HepG2 (cell line): ENCODE measurements around the gene MSANTD1. TPM values are rescaled to one million over a fixed set of nuclear protein-coding genes. Genes with fewer than 3 reads are reported as not detected.
A peak's percentile ranks its signal among the peaks of the same experiment; 100 is the strongest.

Experiments used
- ATAC-seq: fragments of 200-7000 bp; cut with Tn5 transposase; 3 replicates; pipeline ENCODE4 v1.9.1; 2020; ENCODE audit warnings: mild to moderate bottlenecking, moderate library complexity
- BruUV-seq: library from RNA; stranded (reverse); fragments of 400-500 nt; replicated peaks from 2 replicates; lab custom pipeline; 2021; lab: Mats Ljungman, UMichigan
- CTCF ChIA-PET: fragments of 300-600 bp; formaldehyde crosslinking; extraction: SDS; loops from one replicate; lab custom pipeline; 2021; ENCODE audit warnings: low total read pairs, inconsistent platforms, low intra/inter-chr PET ratio; lab: Yijun Ruan, JAX
- POLR2A ChIA-PET: fragments of 350-600 bp; sonication (Branson Sonifier 250); formaldehyde crosslinking; loops from one replicate; lab custom pipeline; 2020; ENCODE audit warnings: antibody characterized with exemption, inconsistent platforms; lab: Yijun Ruan, JAX
- DNase-seq: peaks from one replicate; pipeline ENCODE4 v3.0.0-alpha.2; 2015; ENCODE audit warnings: low spot score
- FAIRE-seq: peaks from 3 replicates; lab custom pipeline; 2011; peaks lifted over from hg19 to GRCh38; lab: Jason Lieb, UNC
- H2AFZ ChIP-seq: one replicate; pipeline ENCODE4 v1.6.1; 2011; ENCODE audit warnings: low read length, inconsistent platforms
- H3K27ac ChIP-seq: fragments of 300-600 bp; 3 replicates; pipeline ENCODE4 v1.8.0; 2011; ENCODE audit warnings: mixed run types, mild to moderate bottlenecking, mixed read lengths, low read length, inconsistent platforms; ENCODE audit not compliant: insufficient read depth; ENCODE audit errors: extremely low read length
- H3K27me3 ChIP-seq, 2 experiments: fragments of 200-600 bp in 1 of 2; 2 replicates in 1 of 2; 3 replicates in 1 of 2; pipeline versions ENCODE4 v1.6.0 to v1.8.0; 2011; ENCODE audit warnings: low read length in 2 of 2, mild to moderate bottlenecking in 2 of 2, moderate library complexity in 2 of 2, inconsistent platforms in 1 of 2; ENCODE audit not compliant: insufficient read depth in 2 of 2, control insufficient read depth in 1 of 2
- H3K36me3 ChIP-seq, 2 experiments: fragments of 200-600 bp in 1 of 2; replicated peaks in 1 of 2; 2 replicates in 1 of 2; 3 replicates in 1 of 2; pipeline versions ENCODE4 v1.5.1 to v1.8.0; 2011; ENCODE audit warnings: low read length in 2 of 2, inconsistent platforms in 1 of 2; ENCODE audit not compliant: insufficient read depth in 2 of 2, control insufficient read depth in 1 of 2
- H3K4me1 ChIP-seq: 2 replicates; pipeline ENCODE4 v1.5.1; 2012; ENCODE audit warnings: low read length, inconsistent platforms; ENCODE audit not compliant: insufficient read depth
- H3K4me2 ChIP-seq: 2 replicates; pipeline ENCODE4 v1.6.0; 2011; ENCODE audit warnings: low read depth, low read length, inconsistent platforms
- H3K4me3 ChIP-seq, 3 experiments: fragments of 200-600 bp in 1 of 3; sonication (generic), shearing (Covaris generic) in 1 of 3; replicated peaks in 1 of 3; 2 replicates each; pipeline ENCODE4 v1.5.1; 2011 to 2016; ENCODE audit warnings: low read length in 3 of 3, inconsistent platforms in 2 of 3, low read depth in 2 of 3, mild to moderate bottlenecking in 2 of 3, control low read depth in 1 of 3, mixed read lengths in 1 of 3; ENCODE audit not compliant: insufficient read depth in 1 of 3
- H3K79me2 ChIP-seq: one replicate; pipeline ENCODE4 v1.6.1; 2011; ENCODE audit warnings: low read length, inconsistent platforms; ENCODE audit not compliant: insufficient read depth
- H3K9ac ChIP-seq: 2 replicates; pipeline ENCODE4 v1.6.0; 2011; ENCODE audit warnings: mild to moderate bottlenecking, low read depth, low read length, inconsistent platforms; ENCODE audit not compliant: insufficient read depth
- H3K9me3 ChIP-seq: 2 replicates; pipeline ENCODE4 v1.5.1; 2012; ENCODE audit warnings: mild to moderate bottlenecking, low read length
- H4K20me1 ChIP-seq: 2 replicates; pipeline ENCODE4 v1.6.0; 2011; ENCODE audit warnings: inconsistent platforms, mild to moderate bottlenecking, low read length, moderate library complexity; ENCODE audit not compliant: insufficient read depth
- CENPX ChIP-seq: sonication (generic); formaldehyde crosslinking; IDR thresholded peaks from 2 replicates; pipeline ENCODE4 v1.9.0; 2021; ENCODE audit warnings: mild to moderate bottlenecking, missing genetic modification reagents, moderate library complexity
- CTCF ChIP-seq: sonication (generic); formaldehyde crosslinking; IDR thresholded peaks from 2 replicates; pipeline ENCODE4 v1.5.0; 2020; ENCODE audit warnings: mild to moderate bottlenecking, missing genetic modification reagents, moderate library complexity
- SP2 ChIP-seq: sonication (generic); formaldehyde crosslinking; IDR thresholded peaks from 2 replicates; pipeline ENCODE4 v1.5.1; 2020; ENCODE audit warnings: mild to moderate bottlenecking, missing genetic modification reagents
- ZNF768 ChIP-seq: sonication (generic); formaldehyde crosslinking; IDR thresholded peaks from 2 replicates; pipeline ENCODE4 v1.4.0; 2020; ENCODE audit warnings: missing genetic modification reagents
- WGBS: methylation state at CpG from one replicate; pipeline ENCODE4 v1.1.6; 2017; ENCODE audit warnings: low lambda C conversion rate; 5-methylcytosine and 5-hydroxymethylcytosine counted together
- in situ Hi-C: cut with HindIII; loops from 2 replicates; pipeline ENCODE4 v1.10.0; 2017; ENCODE audit warnings: low pct_unique_long_range_greater_than_20kb; ENCODE audit not compliant: extremely low pct_ligation_motif_present
- intact Hi-C: fragments of 100-400 bp; cut with micrococcal nuclease; formaldehyde crosslinking; loops from one replicate; pipeline ENCODE4 v1.10.0; 2022; ENCODE audit not compliant: unreplicated experiment
- polyA plus RNA-seq, 8 experiments: library from polyadenylated mRNA; depleted of rRNA in 3 of 8; stranded (reverse) in 7 of 8; unstranded in 1 of 8; fragments of >200 nt; fragmentation: Illumina TruSeq in 4 of 8; extraction: Trizol in 4 of 8; gene quantifications; 2 replicates each; pipeline versions ENCODE4 v1.2.1 to v1.2.3, GENCODE V29; 2011 to 2016; ENCODE audit warnings: low read depth in 4 of 8, missing spikeins in 1 of 8, mixed read lengths in 1 of 8; ENCODE audit not compliant: insufficient read depth in 1 of 8
- total RNA-seq, 5 experiments: library from RNA; depleted of rRNA; stranded (reverse); fragments of >200 nt; fragmentation: Illumina TruSeq; extraction: Trizol; gene quantifications; 2 replicates each; pipeline ENCODE4 v1.2.3, GENCODE V29; 2016; ENCODE audit warnings: low read depth in 1 of 5

Gene MSANTD1
- total and polyA plus RNA-seq, 2 of the 13 experiments (the other 11 are each of a cell fraction or from before 2014, with no cell fraction given) = 0.22 to 0.40 TPM

DNA sequence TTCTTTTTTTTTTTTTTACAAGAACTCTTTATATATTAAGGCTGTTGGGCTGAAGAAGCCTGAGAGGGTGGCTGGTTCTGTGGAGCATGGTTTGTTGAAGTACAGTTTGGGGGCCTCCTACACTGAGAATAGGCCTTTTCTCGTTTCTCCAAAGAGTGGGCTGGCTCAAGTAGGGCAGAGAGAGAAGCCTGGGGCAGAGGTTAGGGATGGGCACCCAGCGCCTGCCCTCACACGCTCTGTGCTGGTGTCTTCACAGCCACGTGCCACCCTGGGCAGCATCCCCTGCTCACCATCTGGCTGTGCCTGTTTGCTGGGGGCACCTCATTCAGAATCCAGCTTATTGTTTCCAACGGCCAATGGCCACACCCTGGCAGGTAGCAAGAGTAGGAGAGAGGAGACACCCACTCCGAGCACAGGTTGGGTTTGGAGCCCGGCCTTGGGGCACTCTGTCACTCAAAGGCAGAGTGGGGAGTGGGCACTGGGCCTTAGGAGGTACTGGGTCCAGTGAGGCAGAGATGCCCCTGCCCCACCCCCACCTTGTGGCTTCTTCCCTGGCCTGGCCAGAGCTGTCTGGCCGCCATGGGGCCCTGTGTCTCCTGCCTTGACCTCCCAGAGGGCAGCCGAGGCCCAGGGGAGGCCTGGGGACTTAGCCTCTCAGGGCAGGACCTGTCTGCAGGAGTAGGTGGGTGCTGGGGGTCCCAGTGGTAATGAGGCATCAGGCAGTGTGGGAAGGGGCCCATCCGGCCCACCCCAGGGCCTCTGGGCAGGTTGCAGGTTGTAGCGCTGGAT, 2.9 kb downstream of the MSANTD1 start:
- ChIA-PET CTCF (no interaction called here), POLR2A (no interaction called here)
- peak overlapping the region in 1 of 3 experiments; percentile 76; a peak in 3 of 6 replicates for H3K4me3 ChIP-seq
- 56% methylated on average over 5 of the region's 11 CpGs for WGBS
- no peak overlapping the region for H3K27ac ChIP-seq
- no peak for FAIRE-seq
- H3K9me3 ChIP-seq = no peaks in the 10 kb centered on the region
- no peaks in the 10 kb centered on the region for H3K27me3 ChIP-seq
- BruUV-seq = no TSS peak
- TF ChIP-seq SP2 (CRISPR knock-in tag) = no peak
- 0 out of 2 replicates have a peak, but pooled peaks have one; percentile 8 for TF ChIP-seq CTCF
- DNase-seq = no peak
- 0 out of 2 replicates have a peak overlapping the region, but pooled peaks have one; percentile 18 for H3K4me2 ChIP-seq
- no peak for ATAC-seq
- H3K4me1 ChIP-seq = peaks cover 24% of the 10 kb centered on the region
- H2AFZ ChIP-seq = no peak overlapping the region
- no peaks in the 10 kb centered on the region for H4K20me1 ChIP-seq
- in situ Hi-C loops (no loop called here), intact Hi-C loops (no loop called here)
- no peaks in the 10 kb centered on the region for H3K36me3 ChIP-seq
- peak overlapping the region; percentile 58; the same call in 1 of the 2 replicates for H3K9ac ChIP-seq
- no peaks in the 10 kb centered on the region for H3K79me2 ChIP-seq

DNA sequence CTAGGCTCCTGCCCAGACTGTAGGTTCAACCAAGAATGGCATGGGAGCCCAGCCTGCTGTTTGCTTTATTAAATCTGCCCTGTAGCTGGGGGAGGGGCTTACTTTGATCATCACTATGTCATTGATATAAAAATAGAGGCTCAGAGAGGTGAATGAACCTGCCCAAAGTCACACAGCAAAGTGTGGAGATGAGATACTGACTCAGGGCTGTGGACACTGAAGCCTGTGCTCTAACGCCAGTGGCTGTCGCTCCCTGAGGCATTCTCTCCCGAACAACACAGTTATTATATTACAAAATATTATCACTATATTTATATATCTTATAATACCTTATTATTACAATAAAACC, 3.5 kb downstream of the MSANTD1 start:
- Histone ChIP-seq H3K4me2 (no peak overlapping the region), H4K20me1 (no peaks in the 10 kb centered on the region), H3K27ac (no peak overlapping the region), H3K79me2 (no peaks in the 10 kb centered on the region), H3K4me3 (no peak overlapping the region), H3K27me3 (no peaks in the 10 kb centered on the region), H3K36me3 (no peaks in the 10 kb centered on the region), H3K4me1 (peaks cover 23% of the 10 kb centered on the region), H3K9me3 (no peaks in the 10 kb centered on the region), H2AFZ (no peak overlapping the region), H3K9ac (no peak overlapping the region)
- WGBS = 88% methylated on average over 3 of the region's 3 CpGs
- FAIRE-seq (no peak), ATAC-seq (no peak), DNase-seq (no peak)
- ChIA-PET CTCF (no interaction called here), POLR2A (no interaction called here)
- TF ChIP-seq ZNF768 = peak; percentile 63; the same call in 1 of the 2 replicates
- no peak for TF ChIP-seq CENPX
- BruUV-seq = no TSS peak
- in situ Hi-C loops (no loop called here), intact Hi-C loops (no loop called here)
